T-cell (primary cell): Measurements from ENCODE around the gene ZNF830. TPM values are rescaled to one million over a fixed set of nuclear protein-coding genes. Genes with fewer than 3 reads are reported as not detected.

Experiments
- ATAC-seq, 4 experiments: fragments of 200-7000 bp in 3 of 4; fragments of 150-1000 bp in 1 of 4; cut with Tn5 transposase; replicated peaks in 1 of 4; 1 replicate in 3 of 4; 2 replicates in 1 of 4; pipeline ENCODE4 v1.10.0; 2021; ENCODE audit warnings: moderate library complexity in 3 of 4, mild to moderate bottlenecking in 2 of 4, moderate number of reproducible peaks in 1 of 4
- CTCF ChIA-PET, 2 donors: fragments of 300-600 bp; sonication (Branson Sonifier 250); formaldehyde crosslinking; loops; one replicate each; lab custom pipeline; 2022; ENCODE audit warnings: antibody characterized with exemption in 2 of 2; lab: Charles Lee
- POLR2A ChIA-PET, 2 donors: fragments of 300-600 bp; sonication (Branson Sonifier 250); formaldehyde crosslinking; loops; one replicate each; lab custom pipeline; 2022; ENCODE audit warnings: antibody characterized with exemption in 2 of 2; lab: Charles Lee
- DNase-seq, 35 experiments: peaks; one replicate each; pipeline versions ENCODE4 v3.0.0 to v3.0.0-alpha.2; 2013 to 2023
- H3K27ac ChIP-seq: one replicate; pipeline ENCODE4 v1.5.1; 2013; ENCODE audit warnings: low read length
- H3K27me3 ChIP-seq, 2 experiments: replicated peaks in 1 of 2; 1 replicate in 1 of 2; 2 replicates in 1 of 2; pipeline versions ENCODE4 v1.6.1 to v1.7.0; 2013; ENCODE audit warnings: low read length in 1 of 2, mixed read lengths in 1 of 2; ENCODE audit not compliant: control insufficient read depth in 2 of 2, insufficient read depth in 2 of 2; ENCODE audit errors: extremely low read depth in 1 of 2
- H3K36me3 ChIP-seq, 2 donors: 1 replicate in 1 of 2; 2 replicates in 1 of 2; pipeline versions ENCODE4 v1.6.1 to v1.7.0; 2013; ENCODE audit warnings: low read length in 1 of 2; ENCODE audit not compliant: control insufficient read depth in 2 of 2, insufficient read depth in 1 of 2; ENCODE audit errors: extremely low read depth in 1 of 2
- H3K4me1 ChIP-seq, 2 experiments: 1 replicate in 1 of 2; 2 replicates in 1 of 2; pipeline versions ENCODE4 v1.6.1 to v1.7.0; 2013; ENCODE audit warnings: low read length in 2 of 2, mixed read lengths in 1 of 2; ENCODE audit not compliant: insufficient read depth in 2 of 2, control insufficient read depth in 1 of 2; ENCODE audit errors: extremely low read depth in 1 of 2
- H3K4me3 ChIP-seq, 2 donors: 1 replicate in 1 of 2; 2 replicates in 1 of 2; pipeline versions ENCODE4 v1.5.1 to v1.7.0; 2013; ENCODE audit warnings: mild to moderate bottlenecking in 2 of 2, low read length in 1 of 2, moderate library complexity in 1 of 2; ENCODE audit not compliant: control insufficient read depth in 1 of 2; ENCODE audit errors: extremely low read depth in 1 of 2
- H3K9me3 ChIP-seq: 2 replicates; pipeline ENCODE4 v1.7.0; 2013
- H3K27ac Mint-ChIP-seq, 2 donors: one replicate each; pipeline ENCODE4 v1.8.0; 2020 to 2021; ENCODE audit warnings: mild to moderate bottlenecking in 2 of 2, mixed read lengths in 2 of 2
- H3K27me3 Mint-ChIP-seq, 2 donors: one replicate each; pipeline ENCODE4 v1.8.0; 2021 to 2022; ENCODE audit warnings: mixed read lengths in 2 of 2
- H3K36me3 Mint-ChIP-seq: one replicate; pipeline ENCODE4 v1.8.0; 2021; ENCODE audit warnings: mixed read lengths
- H3K4me1 Mint-ChIP-seq, 3 donors: one replicate each; pipeline ENCODE4 v1.8.0; 2020 to 2022; ENCODE audit warnings: mixed read lengths in 3 of 3, mild to moderate bottlenecking in 1 of 3
- H3K4me3 Mint-ChIP-seq, 3 donors: one replicate each; pipeline ENCODE4 v1.8.0; 2020 to 2022; ENCODE audit warnings: mild to moderate bottlenecking in 3 of 3, mixed read lengths in 3 of 3, moderate library complexity in 3 of 3
- H3K9me3 Mint-ChIP-seq, 3 donors: one replicate each; pipeline ENCODE4 v1.8.0; 2020 to 2022; ENCODE audit warnings: mixed read lengths in 3 of 3
- WGBS: methylation state at CpG from one replicate; pipeline ENCODE4 v1.1.5; 2013; ENCODE audit warnings: missing lambda C conversion rate; ENCODE audit not compliant: insufficient coverage; 5-methylcytosine and 5-hydroxymethylcytosine counted together
- total RNA-seq, 35 experiments: library from RNA in 6 of 35; stranded (reverse) in 6 of 35; fragments of 120-200 nt in 1 of 35; gene quantifications; one replicate each; pipeline versions ENCODE4 v1.2.1 to v1.2.4 and lab custom pipeline; 2013 to 2026

ZNF830 gene
- total RNA-seq, 5 donors from 2014 or later (not counting 1 experiment from before 2014, with no cell fraction given): 35.4 to 42.3 (median 38.0) TPM

DNA sequence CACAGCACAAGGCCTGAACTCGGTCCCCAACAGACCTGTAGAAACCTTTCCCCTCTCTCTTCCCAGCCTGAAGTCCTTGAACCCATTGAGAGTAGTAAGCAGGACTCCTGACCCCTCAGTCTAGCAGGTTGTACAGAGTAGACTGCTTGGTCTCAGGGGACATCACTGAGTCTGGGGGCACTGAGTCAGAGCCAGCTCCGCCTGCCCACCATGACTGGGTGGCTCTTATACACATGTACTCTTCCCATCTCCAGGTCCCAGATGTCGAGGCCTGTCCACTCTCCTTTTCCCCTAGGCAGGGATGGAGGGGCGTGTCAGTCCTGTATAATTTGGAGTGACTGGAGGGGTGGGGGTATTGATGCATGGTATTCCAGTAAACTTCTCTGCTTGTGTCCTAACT is 42.4 kb downstream of the ZNF830 start:
- H3K36me3 ChIP-seq: peaks cover 11 to 51% of the 10 kb centered on the region in 2 donors
- H3K9me3 Mint-ChIP-seq: no peaks in the 10 kb centered on the region
- ChIA-PET CTCF (no interaction called here), POLR2A (interaction anchor here in 1 of 2 donors (0.7 kb wide), 1 partner anchor 71 kb away, joined by 3 read pairs; no protein-coding TSS in a partner anchor)
- no CpG with 5 or more reads among the region's 4 CpGs for WGBS
- peaks cover 0 to 7% (median 0%) of the 10 kb centered on the region in 3 donors for H3K4me1 Mint-ChIP-seq
- H3K27ac ChIP-seq: no peak overlapping the region
- peak overlapping the region; percentile 52 to 55 for H3K27ac Mint-ChIP-seq
- no peaks in the 10 kb centered on the region for H3K27me3 Mint-ChIP-seq
- H3K4me1 ChIP-seq: no peaks in the 10 kb centered on the region
- no peaks in the 10 kb centered on the region for H3K9me3 ChIP-seq
- H3K27me3 ChIP-seq: no peaks in the 10 kb centered on the region
- H3K4me3 ChIP-seq: no peak overlapping the region
- peaks cover 34% of the 10 kb centered on the region for H3K36me3 Mint-ChIP-seq
- ATAC-seq (no peak), DNase-seq (no peak)
- H3K4me3 Mint-ChIP-seq: no peak overlapping the region

DNA sequence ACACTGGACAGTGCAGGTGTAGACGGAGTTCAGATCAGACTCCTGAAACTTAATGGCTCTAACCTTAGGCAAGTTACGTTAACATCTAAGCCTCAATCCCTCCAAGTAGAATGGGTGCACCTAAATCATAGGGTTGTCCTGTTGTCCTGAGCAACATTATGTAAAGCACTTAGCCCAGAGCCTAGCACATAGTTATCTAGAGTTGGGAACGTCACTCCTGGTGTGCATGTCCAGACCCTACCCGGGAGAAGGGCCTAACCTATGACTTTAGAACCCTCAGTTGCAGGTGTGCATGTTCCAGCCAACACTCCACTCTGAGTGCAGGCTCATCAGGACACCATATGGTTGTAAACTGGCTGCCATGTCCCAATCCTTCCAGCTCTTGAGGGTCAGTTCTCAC is 45.0 kb downstream of the ZNF830 start:
- ChIA-PET CTCF (interaction anchor here in 1 of 2 donors (0.7 kb wide), 1 partner anchor 22 kb away, joined by 5 read pairs; no protein-coding TSS in a partner anchor), POLR2A (no interaction called here)
- no peak for DNase-seq
- Histone ChIP-seq H3K27ac (no peak overlapping the region), H3K27me3 (no peaks in the 10 kb centered on the region), H3K36me3 (peaks cover 11 to 58% of the 10 kb centered on the region in 2 donors), H3K9me3 (no peaks in the 10 kb centered on the region), H3K4me3 (no peak overlapping the region), H3K4me1 (no peaks in the 10 kb centered on the region)
- H3K4me3 Mint-ChIP-seq: no peak overlapping the region
- H3K27me3 Mint-ChIP-seq: no peaks in the 10 kb centered on the region
- peaks cover 0 to 7% (median 0%) of the 10 kb centered on the region in 3 donors for H3K4me1 Mint-ChIP-seq
- H3K36me3 Mint-ChIP-seq: peaks cover 44% of the 10 kb centered on the region
- 95% methylated on average over 3 of the region's 4 CpGs for WGBS
- peak overlapping the region in 1 of 2 donors; percentile 72 for H3K27ac Mint-ChIP-seq
- peak in 1 of 4 experiments; percentile 20 for ATAC-seq
- no peaks in the 10 kb centered on the region for H3K9me3 Mint-ChIP-seq

DNA sequence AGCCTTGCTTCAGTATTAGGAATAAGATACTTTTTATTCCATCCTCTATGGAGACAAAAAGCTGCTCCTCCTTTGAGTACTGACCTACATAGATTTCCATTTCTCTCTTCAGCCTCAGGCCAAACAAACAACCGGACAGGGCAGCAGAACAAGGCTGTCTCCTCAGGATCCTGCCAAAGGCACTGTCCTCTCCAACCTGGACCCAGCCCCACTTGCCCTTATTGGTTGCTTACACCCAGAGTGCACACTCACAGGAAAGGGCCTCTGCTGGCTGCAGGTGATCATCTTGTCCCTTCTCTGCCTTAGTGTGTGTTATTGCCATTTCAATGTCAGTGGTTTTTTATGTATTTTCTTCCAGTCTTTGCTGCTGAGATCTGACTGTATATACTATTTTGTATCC is 45.6 kb downstream of the ZNF830 start:
- peak overlapping the region; percentile 72 for H3K27ac Mint-ChIP-seq
- CTCF ChIA-PET: no interaction called here

DNA sequence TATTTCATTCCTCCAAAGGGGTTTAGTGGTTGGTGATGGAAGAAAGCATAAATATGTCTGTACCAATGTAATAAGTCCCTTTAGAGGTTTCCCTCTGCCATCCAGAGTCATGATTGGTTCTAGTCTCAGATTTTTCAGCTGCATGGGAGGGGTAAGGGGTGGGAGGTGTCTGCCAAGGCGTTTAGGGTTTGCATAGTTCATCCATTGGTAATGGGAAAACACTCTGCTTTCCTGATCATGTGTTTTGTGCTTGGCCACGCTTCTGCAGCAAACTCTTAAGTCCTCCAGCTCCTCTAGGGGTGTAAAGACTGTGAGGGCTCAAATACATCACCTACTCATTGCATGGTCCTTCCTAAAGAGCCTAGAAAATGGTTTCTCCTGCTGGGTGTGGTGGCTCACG is 48.8 kb downstream of the ZNF830 start:
- WGBS: no CpG with 5 or more reads among the region's 3 CpGs
- Mint-ChIP-seq H3K36me3 (peaks cover 46% of the 10 kb centered on the region), H3K4me3 (no peak overlapping the region), H3K4me1 (peaks cover 0 to 7% (median 0%) of the 10 kb centered on the region in 3 donors), H3K27me3 (no peaks in the 10 kb centered on the region), H3K9me3 (no peaks in the 10 kb centered on the region), H3K27ac (peak overlapping the region in 1 of 2 donors; percentile 55)
- Histone ChIP-seq H3K4me1 (no peaks in the 10 kb centered on the region), H3K27ac (no peak overlapping the region), H3K36me3 (peaks cover under 1 to 76% of the 10 kb centered on the region in 2 donors), H3K27me3 (no peaks in the 10 kb centered on the region), H3K4me3 (no peak overlapping the region), H3K9me3 (no peaks in the 10 kb centered on the region)
- ChIA-PET POLR2A (interaction anchor here in 1 of 2 donors (0.7 kb wide), 1 partner anchor 14 kb away, joined by 6 read pairs; no protein-coding TSS in a partner anchor), CTCF (interaction anchor here in 1 of 2 donors (0.6 kb wide), 1 partner anchor 77 kb away, joined by 4 read pairs; no protein-coding TSS in a partner anchor)
- ATAC-seq (no peak), DNase-seq (no peak)

More for the DNA sequence above, 45.6 kb downstream of the ZNF830 start:
- Mint-ChIP-seq H3K27me3 (no peaks in the 10 kb centered on the region), H3K36me3 (peaks cover 46% of the 10 kb centered on the region), H3K4me3 (no peak overlapping the region), H3K9me3 (no peaks in the 10 kb centered on the region), H3K4me1 (peaks cover 0 to 7% (median 0%) of the 10 kb centered on the region in 3 donors)
- Histone ChIP-seq H3K4me3 (no peak overlapping the region), H3K4me1 (no peaks in the 10 kb centered on the region), H3K9me3 (no peaks in the 10 kb centered on the region), H3K27ac (no peak overlapping the region), H3K36me3 (peaks cover 11 to 58% of the 10 kb centered on the region in 2 donors), H3K27me3 (no peaks in the 10 kb centered on the region)
- DNase-seq (no peak), ATAC-seq (no peak)
- POLR2A ChIA-PET: no interaction called here
- WGBS: no CpG with 5 or more reads among the region's 1 CpG

DNA sequence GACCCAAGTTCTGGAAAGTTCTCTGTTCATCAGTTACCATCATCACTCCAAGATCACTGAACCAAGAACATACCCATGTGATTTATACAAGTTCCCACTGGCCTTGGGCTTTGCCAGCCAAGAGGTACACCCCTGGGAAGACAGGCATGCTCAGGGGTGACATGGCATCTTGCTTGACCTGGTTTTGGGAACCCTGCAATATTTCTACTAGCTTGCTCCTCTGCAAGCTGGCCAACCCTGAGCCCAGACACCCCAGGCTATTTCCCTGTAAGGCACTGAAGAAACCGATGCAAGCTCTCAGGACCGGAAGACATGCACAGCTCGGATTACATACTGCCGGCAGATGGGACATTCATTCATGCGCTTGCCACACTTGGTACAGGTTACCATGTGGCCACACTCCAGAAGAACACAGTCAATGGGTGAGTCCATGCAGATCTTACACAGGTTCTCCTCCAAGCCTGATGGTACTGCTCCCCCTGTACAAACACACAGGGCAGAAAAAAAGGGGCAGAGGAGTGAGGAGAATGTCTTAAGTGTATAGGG is 50.4 kb downstream of the ZNF830 start:
- peaks cover 7 to 89% of the 10 kb centered on the region in 2 donors for H3K36me3 ChIP-seq
- POLR2A ChIA-PET: no interaction called here

More for the DNA sequence above, 50.4 kb downstream of the ZNF830 start:
- Histone ChIP-seq H3K4me1 (no peaks in the 10 kb centered on the region), H3K27me3 (no peaks in the 10 kb centered on the region), H3K27ac (no peak overlapping the region), H3K4me3 (no peak overlapping the region), H3K9me3 (no peaks in the 10 kb centered on the region)
- CTCF ChIA-PET: interaction anchor here in 1 of 2 donors (1.2 kb wide), 1 partner anchor 51 kb away, joined by 4 read pairs; the partner anchor contains the start of gene RFFL
- no peak for ATAC-seq
- Mint-ChIP-seq H3K36me3 (peaks cover 62% of the 10 kb centered on the region), H3K27ac (peak overlapping the region; percentile 3 to 37), H3K9me3 (no peaks in the 10 kb centered on the region), H3K27me3 (no peaks in the 10 kb centered on the region), H3K4me1 (peaks cover 0 to 8% (median 0%) of the 10 kb centered on the region in 3 donors), H3K4me3 (no peak overlapping the region)
- DNase-seq: no peak
- WGBS: 98% methylated on average over 5 of the region's 5 CpGs
